GM04504 (cell line): ENCODE results near the gene MS4A4E.
"Not testable (repeated sequence)": the region's sequence is repeated elsewhere in the genome, so short reads cannot be mapped to it uniquely, and the experiment has no call there.

Experiments used
- DNase-seq: peaks from one replicate; pipeline ENCODE4 v3.0.0-alpha.2; 2012; ENCODE audit warnings: low read depth

Gene MS4A4E

GRCh38 chr11:60242740-60243239, at the start of gene MS4A4E:
Gene MS4A4E (minus strand): TSS chr11:60243137. CDS start chr11:60230055, 13,082 bp downstream.
- no peak for DNase-seq

- DNase-seq, result no peak
These were observed 49.2 kb upstream of the MS4A4E start for GRCh38 chr11:60292145-60292544.

DNA sequence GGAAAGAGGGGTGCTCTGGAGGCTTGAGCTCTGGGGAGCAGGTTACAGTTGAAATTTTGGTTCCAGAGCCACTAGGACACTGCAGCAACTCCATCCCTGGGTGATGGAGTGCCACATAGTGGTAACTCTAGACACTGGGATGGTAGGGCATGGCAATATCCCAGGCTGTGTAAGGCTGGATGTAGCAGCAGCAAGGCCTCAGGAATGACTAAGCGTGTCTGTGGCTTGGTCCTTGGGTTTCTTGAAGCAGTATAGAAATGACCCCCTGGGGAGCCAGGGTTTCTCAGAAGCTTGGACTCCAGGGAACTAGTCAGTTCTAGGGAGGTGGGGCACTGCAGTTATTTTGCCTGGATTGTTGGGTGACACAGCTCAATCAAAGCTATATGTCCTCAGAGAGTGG, 45.6 kb upstream of the MS4A4E start:
- no peak for DNase-seq

DNA sequence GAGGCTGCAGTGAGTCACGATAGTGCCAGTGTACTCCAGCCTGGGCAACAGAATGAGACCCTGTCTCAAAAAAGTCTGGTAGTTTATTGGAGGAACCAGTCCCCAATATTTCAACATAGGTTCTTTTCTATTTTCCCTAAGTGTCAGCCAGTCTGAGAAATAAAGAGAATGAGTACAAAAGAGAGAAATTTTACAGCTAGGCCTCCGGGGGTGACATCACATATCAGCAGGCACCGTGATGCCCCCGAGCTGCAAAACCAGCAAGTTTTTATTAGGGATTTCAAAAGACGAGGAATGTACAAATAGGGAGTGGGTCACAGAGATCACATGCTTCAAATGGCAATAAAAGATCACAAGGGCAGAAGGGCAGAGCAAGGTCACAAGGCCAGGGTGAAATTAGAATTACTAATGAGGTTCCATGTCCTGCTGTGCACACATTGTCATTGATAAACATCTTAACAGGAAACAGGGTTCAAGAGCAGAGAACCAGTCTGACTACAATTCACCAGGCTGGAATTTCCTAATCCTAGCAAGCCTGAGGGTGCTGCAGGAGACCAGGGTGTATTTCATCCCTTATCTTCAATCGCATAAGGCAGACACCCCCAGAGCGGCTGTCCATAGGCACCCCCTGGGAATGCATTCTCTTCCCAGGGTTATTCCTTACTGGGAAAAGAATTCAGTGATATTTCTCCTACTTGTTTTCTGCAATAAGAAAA, 42.6 kb upstream of the MS4A4E start:
- DNase-seq, result not testable (repeated sequence)

DNA sequence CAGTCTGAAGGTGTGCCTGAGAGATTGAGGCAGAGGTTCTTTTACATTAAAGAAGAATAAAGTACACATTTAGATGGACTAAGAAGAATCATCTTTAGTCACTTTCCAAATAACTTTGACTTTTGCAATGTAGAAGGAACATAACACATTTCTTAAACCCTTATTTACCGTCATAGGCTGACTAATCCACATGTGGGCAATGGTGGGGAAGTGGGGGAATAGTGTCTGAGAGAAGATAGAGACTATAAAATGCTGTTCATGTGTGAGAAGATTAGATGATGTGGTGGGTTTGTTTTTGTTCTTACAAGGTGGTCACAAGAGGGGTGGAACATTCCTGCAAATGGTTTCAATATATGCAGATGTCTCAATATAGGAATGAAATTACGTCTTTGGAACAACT, 39.3 kb upstream of the MS4A4E start:
- DNase-seq, result no peak

GRCh38 chr11:60281485-60281884, 38.5 kb upstream of the MS4A4E start:
- DNase-seq, result no peak

DNA sequence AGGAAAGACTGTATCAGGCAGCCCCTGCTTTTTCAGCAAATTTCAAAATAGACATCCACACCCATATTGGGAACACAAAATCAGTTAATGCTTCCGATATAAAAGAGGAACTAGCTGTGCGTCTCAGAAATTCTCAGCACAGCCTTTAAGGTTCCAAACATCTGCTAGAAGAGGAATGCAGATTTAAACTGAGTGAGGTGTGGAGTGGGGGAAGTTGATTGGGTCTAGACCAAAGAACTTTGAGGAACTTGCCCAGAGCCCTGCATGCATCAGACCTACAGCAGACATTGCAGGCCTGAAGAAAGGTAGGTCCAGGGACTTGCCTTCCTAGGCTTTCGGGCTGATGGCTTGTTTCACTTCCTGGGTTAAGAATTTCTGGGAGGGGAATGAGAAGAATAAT, 37.5 kb upstream of the MS4A4E start, which contains the start of gene MS4A4A:
MS4A4A (plus strand) TSS at position 255 of the 400 bp plus-strand sequence; CDS start at position 265, 10 bp downstream.
- no peak for DNase-seq

DNA sequence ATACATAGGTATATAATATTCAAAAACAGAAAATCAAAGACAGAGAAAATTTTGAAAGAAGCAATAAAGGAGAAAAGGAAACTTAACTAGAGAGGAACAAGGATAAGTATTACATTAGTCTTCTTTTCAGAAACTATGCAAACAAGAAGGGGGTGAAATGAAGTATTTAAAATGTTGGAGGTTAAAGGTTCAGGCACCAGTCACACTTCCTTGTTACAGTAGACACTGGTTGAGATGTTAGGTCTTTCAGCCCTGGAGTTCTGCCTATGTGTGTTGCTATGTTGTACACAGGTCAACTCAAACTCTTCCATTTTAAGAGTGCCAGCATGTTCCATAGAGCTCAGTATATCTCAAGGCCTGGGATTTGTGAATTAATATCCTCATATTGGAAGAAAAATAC, 31.5 kb upstream of the MS4A4E start:
- no peak for DNase-seq

- DNase-seq, result no peak
These were observed 22.7 kb upstream of the MS4A4E start for GRCh38 chr11:60265373-60266214.

DNA sequence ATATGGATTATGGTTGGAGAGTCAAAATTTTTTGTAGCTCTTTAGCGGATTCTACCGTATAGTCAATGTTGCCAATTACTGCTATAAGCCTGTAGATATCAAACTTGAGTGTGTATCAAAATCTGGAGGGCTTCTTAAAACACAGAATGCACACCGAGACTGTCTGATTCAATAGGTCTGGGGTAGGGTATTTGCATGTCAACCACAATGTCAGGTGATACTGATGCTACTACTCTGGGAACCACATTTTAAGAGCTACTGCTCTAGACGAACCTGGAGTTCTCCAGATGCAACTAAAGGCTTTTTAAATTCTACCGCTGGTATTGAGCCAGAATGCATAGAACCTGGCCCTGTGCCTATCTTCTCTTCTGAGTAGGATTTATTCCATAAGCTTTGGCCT, 21.7 kb upstream of the MS4A4E start:
- DNase-seq, result no peak

DNA sequence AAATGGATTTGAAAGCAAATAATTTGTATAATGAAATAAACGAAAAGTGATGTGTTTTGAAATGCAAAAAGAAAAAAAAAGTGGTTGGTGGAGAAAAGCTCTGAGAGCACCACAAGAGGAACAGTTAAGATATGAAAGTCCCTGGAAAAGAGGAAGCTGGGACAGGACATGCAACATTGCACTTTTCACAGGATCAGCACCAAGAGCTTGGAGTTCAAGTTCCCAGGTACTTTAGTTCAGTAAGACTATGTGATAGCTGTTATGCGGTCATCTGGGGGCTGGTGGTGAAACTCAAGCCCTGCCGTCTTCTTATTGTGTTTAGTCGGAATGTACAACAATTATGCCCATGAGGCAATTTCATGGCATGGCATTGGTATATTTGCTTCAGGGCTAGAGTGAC, 20.5 kb upstream of the MS4A4E start:
- no peak for DNase-seq

GRCh38 chr11:60261014-60261413, 18.1 kb upstream of the MS4A4E start:
- no peak for DNase-seq

DNA sequence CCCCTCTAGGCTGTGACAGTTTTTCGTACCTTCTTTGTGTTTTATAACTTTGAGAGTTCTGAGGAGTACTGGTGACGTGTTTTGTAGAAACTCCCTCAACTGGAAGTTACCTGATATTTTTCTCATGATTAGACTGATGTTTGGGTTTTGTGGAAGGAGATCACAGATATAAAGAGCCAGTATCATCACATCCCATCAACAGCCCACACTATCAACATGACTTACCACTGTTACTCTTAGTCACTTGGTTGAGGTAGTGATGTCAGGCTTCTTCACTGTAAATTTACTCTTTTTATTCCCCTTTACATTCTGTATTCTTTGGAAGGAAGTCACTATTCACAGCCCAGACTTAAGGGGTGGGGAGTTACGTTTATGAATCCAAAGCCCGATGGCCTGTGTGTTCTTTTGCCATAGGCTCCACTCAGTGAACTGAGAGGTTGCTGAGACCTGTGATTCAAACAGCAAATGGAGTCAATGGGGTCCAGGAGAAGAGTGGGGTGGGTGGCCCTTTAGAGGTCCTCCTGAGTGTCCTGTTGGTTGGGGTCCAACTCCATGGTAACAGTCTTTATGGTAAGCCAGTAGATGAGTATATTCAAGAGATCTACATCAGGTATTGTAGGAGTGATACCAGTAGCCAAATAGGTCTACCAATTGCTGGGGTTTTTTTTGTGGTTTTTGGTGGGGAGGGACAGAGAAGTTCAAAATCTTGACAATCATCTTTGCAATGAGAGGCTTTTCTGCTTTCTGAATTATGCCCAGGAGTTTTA, 15.2 kb upstream of the MS4A4E start:
- DNase-seq, result no peak

- no peak for DNase-seq
These were observed 9.5 kb upstream of the MS4A4E start for GRCh38 chr11:60252213-60253108.

- DNase-seq, result no peak
These were observed 8.7 kb upstream of the MS4A4E start for GRCh38 chr11:60251485-60252212.

- no peak for DNase-seq
These were observed 1.2 kb downstream of the MS4A4E start for GRCh38 chr11:60241786-60242185.

GRCh38 chr11:60240662-60241061, 2.3 kb downstream of the MS4A4E start:
- DNase-seq, result no peak

- no peak for DNase-seq
These were observed 7.6 kb downstream of the MS4A4E start for GRCh38 chr11:60235321-60235720.

DNA sequence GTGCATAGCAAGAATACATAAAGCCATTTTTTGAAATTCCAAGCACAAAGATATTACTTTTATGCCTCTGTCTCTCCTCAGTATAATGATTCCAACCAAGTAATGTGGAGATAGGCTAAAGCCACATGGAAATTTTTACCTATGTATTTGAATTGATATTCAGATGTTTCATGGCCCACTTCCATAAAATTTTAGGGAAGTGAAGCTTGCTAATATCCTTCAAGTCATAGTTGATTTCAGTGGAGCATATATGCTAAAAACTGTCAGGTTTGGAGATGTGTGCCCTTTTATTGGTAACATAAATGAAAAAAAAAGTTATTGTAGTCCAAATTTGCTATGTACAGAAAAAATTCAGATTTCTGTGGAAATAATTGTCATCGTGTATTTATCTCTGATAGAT, 12.3 kb downstream of the MS4A4E start:
- no peak for DNase-seq

DNA sequence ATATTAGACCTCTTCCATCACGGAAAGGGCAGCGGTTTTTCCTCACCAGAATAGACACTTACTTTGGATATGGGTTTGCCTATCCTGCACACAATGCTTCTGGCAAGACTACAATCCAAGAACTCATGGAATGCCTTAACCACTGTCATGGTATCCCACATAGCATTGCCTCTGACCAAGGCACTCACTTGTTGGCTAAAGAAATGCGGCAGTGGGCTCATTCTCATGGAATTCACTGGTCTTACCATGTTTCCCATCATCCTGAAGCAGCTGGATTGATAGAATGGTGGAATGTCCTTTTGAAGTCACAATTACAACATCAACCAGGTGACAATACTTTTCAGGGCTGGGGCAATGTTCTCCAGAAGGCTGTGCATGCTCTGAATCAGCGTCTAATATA, 20.8 kb downstream of the MS4A4E start:
- DNase-seq, result no peak

DNA sequence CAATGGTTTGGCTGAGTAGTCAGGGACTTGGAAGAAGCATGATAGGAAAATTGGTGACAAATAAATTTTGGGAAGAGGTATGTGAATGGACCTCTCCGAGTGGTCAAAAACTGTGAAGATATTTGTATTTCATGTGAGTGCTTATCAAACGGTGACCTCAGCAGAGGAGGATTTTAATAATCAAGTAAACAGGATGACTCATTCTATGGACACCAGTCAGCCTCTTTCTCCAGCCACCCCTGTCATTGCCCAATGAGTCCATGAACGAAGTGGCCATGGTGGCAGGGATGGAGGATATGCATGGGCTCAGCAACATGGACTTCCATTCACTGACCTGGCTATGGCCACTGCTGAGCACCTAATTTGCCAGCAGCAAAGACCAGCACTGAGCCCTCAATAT, 21.2 kb downstream of the MS4A4E start:
- no peak for DNase-seq
